COLO829 (cell line): ENCODE measurements around the gene LLCFC1.
"Not testable (repeated sequence)": the region's sequence is repeated elsewhere in the genome, so short reads cannot be mapped to it uniquely, and the experiment has no call there.

Experiments used
- DNase-seq: peaks from one replicate; pipeline ENCODE4 v3.0.0; 2012; ENCODE audit warnings: low spot score

The LLCFC1 gene

GRCh38 chr7:142943706-142944268, 4.5 kb downstream of the LLCFC1 start:
- DNase-seq: no peak

GRCh38 chr7:142945001-142945400, 5.7 kb downstream of the LLCFC1 start:
- no peak for DNase-seq

GRCh38 chr7:142948603-142949002, 9.3 kb downstream of the LLCFC1 start:
- DNase-seq: no peak

DNA sequence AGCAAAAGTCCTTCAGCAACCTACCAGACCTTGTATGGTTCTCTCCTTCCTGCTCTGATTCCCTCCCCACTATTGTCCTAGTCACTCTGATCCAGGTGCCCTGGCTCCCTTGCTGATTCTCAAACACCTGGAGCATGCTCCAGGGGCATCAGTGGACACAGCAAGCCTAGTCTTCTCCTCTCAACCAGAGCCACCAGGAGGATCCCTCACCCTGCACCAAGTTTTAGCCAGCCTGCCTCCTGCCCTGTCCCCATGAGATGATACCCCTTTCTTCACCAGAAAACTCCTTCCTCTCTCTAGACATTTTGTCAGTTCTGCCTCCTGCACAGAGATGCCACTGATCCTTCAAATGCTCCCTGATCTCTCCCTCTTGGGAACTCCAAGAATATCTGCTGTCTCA, 11.0 kb downstream of the LLCFC1 start:
- DNase-seq: no peak

DNA sequence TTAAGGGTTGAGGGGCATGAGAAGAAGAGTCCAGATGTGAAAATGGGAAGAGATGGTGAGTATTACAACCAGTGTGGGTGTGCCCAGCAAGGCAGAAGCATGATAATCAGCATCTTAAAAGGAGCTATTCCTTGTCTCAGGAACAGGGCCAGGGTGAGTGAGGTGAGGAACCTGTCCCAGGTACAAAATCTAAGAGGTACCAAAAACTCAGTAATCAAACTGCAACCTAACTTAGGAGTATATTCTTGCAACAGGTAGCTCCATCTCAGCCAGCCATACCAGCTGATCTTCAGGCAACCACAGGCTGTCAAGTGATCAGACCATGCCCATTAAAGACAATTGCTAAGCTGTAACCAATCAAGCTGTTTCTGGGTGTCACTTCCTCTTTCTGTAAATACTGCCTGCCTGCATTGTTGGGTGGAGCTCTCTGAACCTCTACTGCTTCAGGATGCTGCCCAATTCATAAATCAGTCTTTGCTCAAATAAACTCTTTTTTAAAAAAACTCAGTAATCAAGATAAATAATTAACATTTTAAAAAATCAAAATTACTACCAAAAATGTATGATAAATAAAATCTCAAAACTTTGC, 15.5 kb downstream of the LLCFC1 start:
- DNase-seq: no peak

- DNase-seq: peak; percentile 46
Measured at GRCh38 chr7:142956951-142957623, 17.8 kb downstream of the LLCFC1 start.

DNA sequence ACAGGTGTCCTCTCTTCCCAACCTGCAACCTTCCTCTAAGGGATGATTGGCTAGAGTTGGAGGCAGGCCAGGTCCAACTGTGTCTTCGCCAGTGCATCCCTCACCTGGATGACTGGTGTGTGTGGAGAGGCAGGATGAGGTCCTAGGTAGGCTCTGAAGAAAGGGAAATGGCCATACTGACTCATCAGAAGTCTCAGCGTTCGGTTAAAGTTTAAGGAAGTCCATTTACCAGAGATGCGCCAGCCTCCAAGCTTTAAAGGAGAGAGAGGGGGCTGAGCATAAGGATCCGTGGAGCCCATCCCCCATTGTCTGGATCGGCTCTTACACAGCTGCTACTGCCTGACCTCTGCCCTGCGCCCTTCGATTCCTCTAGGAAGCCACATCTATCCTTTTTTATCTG, 18.4 kb downstream of the LLCFC1 start:
- DNase-seq: no peak

DNA sequence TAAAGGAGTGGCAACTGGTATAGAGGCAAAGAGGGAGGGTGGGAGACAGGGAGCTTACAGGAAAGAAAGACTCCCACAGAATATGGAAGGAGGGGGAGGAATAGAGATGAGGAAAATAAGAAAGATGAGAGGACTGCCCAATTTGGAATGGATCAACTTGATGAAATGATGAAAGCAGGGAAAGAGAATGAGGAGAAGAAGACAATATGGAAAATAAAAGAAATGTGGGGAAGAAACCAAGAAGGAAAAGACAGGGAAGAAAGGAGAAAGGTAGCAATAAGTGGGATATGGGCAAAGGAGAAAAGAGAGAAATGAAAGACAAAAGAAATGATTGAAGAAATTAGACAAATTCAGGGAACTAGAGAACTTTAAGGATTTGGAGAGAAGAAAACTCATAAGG, 19.9 kb downstream of the LLCFC1 start:
- no peak for DNase-seq

DNA sequence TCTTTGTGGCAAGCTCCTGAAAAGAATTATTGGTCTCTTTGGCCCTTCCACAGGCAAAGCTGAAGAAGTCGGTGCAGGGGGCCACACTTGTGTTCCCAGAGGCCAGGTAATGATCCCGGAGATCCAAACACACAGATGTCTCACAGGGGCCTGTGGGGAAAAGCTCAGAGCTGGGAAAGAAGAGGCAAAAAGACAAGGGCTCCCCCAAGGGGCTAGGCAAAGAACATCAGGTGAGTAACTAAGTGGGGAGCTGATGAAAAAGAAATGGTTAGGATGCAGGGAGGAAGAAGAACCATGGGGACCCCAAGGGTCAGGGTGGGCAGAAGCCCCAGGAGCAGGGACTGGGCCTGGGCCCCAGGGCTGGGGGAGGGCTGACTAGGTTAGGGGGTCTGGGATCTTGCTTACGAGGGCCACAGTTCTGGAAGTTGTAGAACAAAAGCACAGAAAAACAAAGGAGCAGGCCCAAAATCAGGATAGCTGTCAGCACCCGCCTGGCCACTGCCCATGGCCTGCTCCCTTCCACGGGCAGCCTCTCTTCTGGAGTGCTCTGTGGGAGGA, 21.8 kb downstream of the LLCFC1 start:
- DNase-seq: no peak

DNA sequence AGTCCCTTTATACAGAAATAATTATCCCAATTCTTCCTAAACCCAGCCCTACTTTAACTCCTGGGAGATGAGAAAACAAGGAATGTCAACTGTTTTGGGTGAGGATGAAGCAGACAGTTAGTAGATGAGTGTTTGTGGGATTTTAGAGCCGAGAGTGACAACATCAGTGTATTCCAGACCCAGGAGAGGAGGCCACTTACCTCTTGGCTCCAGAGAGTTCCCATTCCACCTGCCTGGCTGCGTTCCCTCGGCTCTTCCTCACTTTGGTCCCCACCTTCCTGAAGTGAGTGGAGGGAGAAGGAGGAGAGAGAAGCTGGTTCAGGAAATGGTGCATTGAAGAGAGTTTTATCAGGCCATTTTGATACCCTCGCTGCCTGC, 22.3 kb downstream of the LLCFC1 start:
- no peak for DNase-seq

DNA sequence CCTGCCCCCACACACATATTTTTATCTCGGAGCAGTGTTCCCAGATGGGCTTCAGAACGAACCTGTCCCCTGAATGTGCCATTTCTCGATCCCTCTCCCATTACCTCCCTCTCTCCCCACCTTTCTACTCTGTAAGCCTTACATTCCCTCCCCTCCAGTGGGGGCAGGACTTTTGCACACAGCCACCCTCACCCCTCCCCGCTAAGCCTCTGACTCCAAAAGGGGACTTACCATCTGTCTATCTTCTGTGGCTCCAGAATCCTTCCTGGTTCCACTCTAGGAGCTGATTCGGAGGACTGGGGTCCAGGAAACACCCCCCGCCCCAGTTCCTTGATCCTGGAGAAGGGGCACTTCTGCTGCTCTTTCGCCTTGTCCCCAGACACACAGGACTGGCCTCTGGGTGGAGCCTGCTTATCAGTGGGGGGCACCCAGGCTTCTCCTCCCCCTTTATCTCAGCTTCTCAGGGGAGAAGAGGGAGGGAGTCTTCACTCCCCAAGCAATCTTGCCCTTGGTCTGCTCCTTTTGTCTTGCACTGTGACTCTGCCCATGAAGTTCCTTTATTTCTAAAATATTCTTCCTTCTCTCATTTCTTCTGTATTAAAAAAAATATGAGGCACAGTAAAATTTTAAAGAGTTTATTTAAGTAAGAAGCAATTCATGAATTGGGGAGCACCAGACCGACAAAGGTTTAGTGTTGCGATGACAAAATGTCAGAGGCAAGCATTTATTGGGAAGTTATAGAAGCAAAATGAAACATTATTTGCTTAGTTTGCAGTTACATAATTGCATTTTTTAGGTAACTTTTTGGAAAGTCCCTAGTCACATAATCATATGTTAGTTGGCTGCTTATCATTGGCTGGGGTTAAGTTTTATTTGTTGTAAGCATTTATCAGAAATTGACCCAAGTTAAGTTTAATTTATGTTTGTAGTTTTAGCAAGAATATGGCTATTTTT, 23.0 kb downstream of the LLCFC1 start, which contains the start of gene KEL:
TSS of gene KEL (minus strand) at position 391 of the 954 bp plus-strand sequence. CDS start at position 234, 157 bp downstream.
- DNase-seq: no peak

DNA sequence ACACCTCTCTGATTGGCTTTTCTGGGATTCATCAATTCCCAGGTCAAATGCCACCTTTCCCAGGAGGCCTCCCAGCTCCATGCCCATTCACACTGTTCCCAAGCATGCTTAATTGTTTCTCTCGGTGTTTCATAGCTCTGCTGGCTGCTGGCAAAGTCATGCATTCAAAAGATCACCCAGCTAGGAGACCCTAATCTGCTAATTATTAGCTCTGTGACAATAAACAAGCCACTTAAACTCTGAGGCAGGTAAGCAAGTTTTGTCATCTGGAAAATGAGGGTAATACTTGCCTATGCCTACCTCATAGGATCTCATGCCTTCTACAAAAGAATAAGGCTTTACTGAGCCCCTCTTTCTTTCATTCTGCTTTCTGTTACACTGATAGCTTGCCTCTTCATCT, 23.7 kb downstream of the LLCFC1 start:
- no peak for DNase-seq

- no peak for DNase-seq
Measured at GRCh38 chr7:142963993-142964392, 24.7 kb downstream of the LLCFC1 start.

DNA sequence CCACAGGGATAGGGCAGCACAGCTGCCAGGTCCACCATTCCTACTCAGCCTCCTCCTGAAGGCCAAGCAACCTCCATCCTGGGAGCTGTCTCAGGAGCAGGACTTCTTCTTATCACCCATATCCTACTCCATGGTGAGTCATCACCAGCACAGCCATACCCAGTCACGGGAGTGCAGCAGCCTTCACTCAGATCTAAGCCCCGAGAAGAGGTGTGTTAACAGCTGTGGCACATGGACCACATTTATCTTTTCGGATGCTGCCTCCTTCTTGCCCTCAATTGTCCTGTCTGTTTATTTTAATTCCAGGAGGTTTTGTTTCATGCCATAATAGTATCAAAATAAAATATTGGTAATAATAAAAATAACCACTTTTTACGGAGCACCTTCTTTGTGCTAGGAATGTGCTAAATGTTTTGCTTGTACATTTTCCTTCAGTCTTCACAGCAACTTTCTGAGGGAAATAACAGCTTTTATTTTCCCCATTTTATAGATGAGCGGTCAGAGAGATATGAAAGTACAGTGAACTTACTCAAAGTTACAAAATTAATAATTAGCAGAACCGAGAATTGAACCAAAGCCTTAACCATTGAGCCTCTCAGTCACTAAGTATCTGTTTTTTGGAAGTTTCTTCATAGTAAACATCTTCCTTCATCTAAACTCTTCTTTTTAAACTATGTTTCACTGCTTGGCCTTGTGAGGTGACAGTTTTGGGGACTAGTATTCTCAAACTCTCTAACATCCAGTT, 25.4 kb downstream of the LLCFC1 start:
- DNase-seq: no peak

DNA sequence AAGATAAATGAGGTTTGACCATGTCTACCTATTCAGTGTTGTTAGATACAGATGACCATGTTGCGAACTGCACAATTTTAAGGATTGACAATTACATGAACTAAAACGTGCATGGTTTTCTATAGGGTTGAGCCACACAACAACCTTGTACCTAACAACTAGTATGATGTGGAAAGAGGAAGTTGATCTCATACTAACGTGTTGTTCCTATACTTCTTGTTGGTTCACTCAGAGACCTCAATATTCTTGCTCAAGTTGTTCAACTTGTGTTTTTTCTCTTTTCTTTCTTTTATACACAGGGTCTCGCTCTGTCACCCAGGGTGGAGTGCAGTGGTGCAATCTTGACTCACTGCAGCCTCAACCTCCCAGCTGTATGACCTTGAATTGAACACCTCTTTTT, 28.9 kb downstream of the LLCFC1 start:
- no peak for DNase-seq

DNA sequence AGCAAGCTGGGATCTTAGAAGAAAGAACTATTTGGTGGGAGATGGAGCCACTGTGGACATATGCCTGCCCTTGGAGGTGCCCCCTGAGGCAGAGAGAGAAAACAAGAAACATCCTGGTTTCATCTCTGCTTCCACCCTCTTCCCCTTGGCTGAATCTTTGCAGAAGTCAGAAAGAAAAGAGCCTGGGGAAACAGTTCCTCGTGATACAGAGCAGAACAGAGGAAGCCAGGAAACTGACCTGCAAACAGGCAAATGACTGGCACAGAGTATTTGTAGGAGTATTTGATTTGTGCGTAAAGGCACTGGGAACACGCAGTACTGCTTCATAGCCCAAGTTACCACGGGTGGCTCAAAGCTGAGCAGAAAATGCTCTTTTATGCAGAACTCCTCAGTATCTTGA, 29.9 kb downstream of the LLCFC1 start:
- DNase-seq: no peak

GRCh38 chr7:142974626-142975025, 35.3 kb downstream of the LLCFC1 start:
- DNase-seq: no peak

DNA sequence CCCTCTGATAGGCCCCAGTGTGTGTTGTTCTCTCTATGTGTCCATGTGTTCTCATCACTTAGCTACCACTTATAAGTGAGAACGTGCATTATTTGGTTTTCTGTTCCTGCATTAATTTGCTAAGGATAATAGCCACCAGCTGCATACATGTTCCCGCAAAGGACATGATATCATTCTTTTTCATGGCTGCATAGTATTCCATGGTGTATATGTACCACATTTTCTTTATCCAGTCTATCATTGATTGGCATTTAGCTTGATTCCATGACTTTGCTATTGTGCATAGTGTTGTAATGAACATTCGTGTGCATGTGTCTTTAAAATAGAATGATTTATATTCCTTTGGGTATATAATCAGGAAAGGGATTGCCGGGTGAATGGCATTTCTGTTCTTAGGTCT, 39.1 kb downstream of the LLCFC1 start:
- DNase-seq: not testable (repeated sequence)

DNA sequence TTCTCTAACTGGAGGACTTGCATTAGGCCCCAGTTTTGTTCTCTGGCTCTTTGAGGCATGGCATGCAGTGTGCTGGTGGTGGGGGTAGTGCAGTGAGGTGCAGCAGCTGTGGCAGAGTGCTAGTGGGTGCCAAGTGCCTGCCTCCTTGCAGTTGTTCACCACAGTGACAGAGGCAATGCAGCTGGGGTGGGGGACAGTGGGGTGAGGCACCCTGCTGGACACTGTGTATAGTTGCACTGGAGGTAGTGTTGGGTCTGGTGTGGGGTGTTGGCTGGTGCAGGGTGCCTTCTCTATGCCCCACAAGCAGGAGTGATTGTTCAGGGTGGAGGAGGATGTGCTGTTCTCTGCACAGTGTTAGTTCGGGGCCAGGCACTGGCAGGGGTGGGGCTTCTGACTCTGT, 44.5 kb downstream of the LLCFC1 start:
- no peak for DNase-seq

DNA sequence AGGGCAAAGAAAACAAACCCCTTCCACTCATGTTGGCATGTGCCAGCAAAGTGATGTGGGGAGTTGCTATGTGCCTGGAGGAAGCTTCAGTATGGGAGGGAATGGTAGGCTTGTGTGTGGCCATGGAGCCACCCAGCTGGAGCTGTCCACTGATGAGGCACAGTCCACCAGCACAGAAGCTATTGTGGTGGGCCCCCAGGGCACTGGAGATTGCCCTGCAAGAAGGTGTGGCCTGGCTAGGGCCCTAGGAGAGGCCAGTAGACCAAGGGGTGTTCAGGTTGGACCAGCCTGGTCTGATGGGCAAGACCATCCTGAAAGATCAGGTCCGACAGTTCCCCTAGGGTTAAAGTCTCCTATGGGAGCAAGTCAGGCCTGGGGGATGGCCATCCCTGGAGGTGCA, 45.0 kb downstream of the LLCFC1 start:
- no peak for DNase-seq
